ENCODE results near the gene CHMP1A. TPM values are rescaled to one million over a fixed set of nuclear protein-coding genes. Genes with fewer than 3 reads are reported as not detected.

Gene CHMP1A
- total RNA-seq, 1 experiment from 2014 or later, result 151 TPM

DNA sequence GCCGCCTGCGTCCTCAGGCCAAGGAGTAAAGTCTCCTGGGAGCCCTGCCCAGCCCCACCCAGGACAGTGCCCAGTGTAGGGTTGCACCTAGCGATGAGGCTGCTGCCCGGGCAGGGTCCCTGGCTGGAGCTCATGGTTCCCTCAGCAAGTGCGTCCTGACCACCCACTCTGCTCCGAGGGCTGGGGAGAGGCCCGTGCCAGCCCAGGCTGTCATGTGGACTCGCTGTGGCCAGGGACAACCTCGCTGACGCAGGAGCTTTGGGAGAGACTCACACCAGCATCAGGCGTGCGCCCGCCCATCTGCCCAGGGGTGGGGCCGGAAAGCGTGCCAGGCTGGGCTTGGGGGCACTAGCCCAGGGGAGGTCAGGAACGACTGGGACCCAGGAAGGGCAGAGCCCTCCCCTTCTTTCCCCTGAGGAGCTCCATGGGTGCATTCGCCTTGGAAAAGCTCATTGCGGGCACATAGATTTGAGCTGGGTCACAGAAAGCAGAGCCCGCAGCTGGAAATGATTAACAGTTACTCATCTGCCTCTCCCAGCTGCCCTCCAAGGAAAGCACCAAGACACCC, 24.4 kb downstream of the CHMP1A start:
- Histone ChIP-seq H3K27ac (no peak overlapping the region), H3K4me2 (peak overlapping the region; percentile 76), H3K4me3 (peak overlapping the region; percentile 13; the same call in 1 of the 2 replicates), H3K79me2 (ENCODE audit: low read depth) (no peaks in the 10 kb centered on the region), H3F3A (ENCODE audit: insufficient read depth, low read depth) (no peaks in the 10 kb centered on the region; the same call in 1 of the 2 replicates), H3K9me3 (ENCODE audit: insufficient read depth, low read depth) (no peaks in the 10 kb centered on the region), H3K36me3 (ENCODE audit: low read depth) (no peaks in the 10 kb centered on the region), H3K27me3 (ENCODE audit: insufficient read depth, low read depth) (peaks cover 7% of the 10 kb centered on the region; the same call in 1 of the 2 replicates), H2AFZ (no peak overlapping the region), H4K20me1 (ENCODE audit: insufficient read depth) (no peaks in the 10 kb centered on the region), H3K9me2 (ENCODE audit: insufficient read depth) (no peaks in the 10 kb centered on the region), H3K4me1 (replicated peaks; ENCODE audit: insufficient read depth) (peaks cover 12% of the 10 kb centered on the region; the same call in 1 of the 2 replicates)
- ChIA-PET POLR2A (ENCODE audit: unreplicated experiment) (interaction anchor here (0.6 to 0.7 kb wide), 4 partner anchors 33 to 69 kb away, joined by 3 to 4 read pairs (median 3); partner anchors contain the start of gene CDK10), CTCF (interaction anchor here (0.7 to 0.9 kb wide), 2 partner anchors 19 to 312 kb away, joined by 3 to 5 read pairs; no protein-coding TSS in a partner anchor)
- no TSS peak for BruUV-seq (replicated peaks)
- no peak for TF ChIP-seq EZH2 (IDR thresholded peaks at IDR 0.05; ENCODE audit: low read depth)
- TF ChIP-seq, protein P1, sequence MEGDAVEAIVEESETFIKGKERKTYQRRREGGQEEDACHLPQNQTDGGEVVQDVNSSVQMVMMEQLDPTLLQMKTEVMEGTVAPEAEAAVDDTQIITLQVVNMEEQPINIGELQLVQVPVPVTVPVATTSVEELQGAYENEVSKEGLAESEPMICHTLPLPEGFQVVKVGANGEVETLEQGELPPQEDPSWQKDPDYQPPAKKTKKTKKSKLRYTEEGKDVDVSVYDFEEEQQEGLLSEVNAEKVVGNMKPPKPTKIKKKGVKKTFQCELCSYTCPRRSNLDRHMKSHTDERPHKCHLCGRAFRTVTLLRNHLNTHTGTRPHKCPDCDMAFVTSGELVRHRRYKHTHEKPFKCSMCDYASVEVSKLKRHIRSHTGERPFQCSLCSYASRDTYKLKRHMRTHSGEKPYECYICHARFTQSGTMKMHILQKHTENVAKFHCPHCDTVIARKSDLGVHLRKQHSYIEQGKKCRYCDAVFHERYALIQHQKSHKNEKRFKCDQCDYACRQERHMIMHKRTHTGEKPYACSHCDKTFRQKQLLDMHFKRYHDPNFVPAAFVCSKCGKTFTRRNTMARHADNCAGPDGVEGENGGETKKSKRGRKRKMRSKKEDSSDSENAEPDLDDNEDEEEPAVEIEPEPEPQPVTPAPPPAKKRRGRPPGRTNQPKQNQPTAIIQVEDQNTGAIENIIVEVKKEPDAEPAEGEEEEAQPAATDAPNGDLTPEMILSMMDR (conservative IDR thresholded peaks at IDR 0.05), result no peak
- DNase-seq, result peak in 1 of 2 experiments; percentile 53
- intact Hi-C loops (cut with micrococcal nuclease; ENCODE audit: unreplicated experiment), result no loop called here

DNA sequence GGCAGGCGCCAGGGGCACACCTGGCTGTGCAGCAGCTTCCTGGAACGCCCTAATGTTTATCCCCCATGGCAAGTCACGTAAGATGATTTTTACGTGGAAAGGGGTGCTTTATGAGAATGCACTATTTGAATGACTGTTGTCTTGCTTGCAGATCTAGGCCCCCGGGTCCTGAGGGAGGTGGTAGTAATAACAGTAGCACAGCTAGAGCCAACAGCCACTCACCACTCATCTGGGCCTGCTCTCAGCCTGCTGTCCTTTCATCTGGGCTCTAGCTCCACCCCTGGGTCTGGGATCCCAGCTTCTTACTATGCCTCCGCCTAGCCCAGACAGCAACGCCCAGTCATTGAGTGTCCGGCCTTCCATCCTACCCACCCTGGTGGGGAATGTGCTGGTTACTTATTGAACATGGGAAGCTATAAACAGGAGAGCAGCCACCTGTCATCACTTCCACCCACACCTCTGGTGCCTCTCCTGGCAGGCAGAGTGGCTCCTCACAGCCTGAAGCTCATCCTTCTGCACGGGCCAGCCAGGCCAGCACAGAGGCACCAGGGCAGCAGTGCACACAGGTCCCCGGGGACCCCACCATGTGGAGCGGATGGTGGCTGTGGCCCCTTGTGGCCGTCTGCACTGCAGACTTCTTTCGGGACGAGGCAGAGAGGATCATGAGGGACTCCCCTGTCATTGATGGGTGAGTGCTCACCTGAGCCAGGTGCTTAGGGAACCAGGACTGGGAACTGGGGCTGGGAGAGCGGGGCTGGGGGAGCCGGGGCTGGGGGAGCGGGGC, 27.5 kb downstream of the CHMP1A start:
- TF ChIP-seq EZH2 (IDR thresholded peaks at IDR 0.05; ENCODE audit: low read depth), result no peak
- TF ChIP-seq, protein P1 (conservative IDR thresholded peaks at IDR 0.05), result no peak
- Histone ChIP-seq H3K4me1 (replicated peaks; ENCODE audit: insufficient read depth) (peaks cover 12% of the 10 kb centered on the region; the same call in 1 of the 2 replicates), H3K79me2 (ENCODE audit: low read depth) (no peaks in the 10 kb centered on the region), H3K9me2 (ENCODE audit: insufficient read depth) (no peaks in the 10 kb centered on the region), H3K4me2 (no peak overlapping the region), H3F3A (ENCODE audit: insufficient read depth, low read depth) (no peaks in the 10 kb centered on the region; the same call in 1 of the 2 replicates), H3K9me3 (ENCODE audit: insufficient read depth, low read depth) (no peaks in the 10 kb centered on the region), H3K27ac (no peak overlapping the region), H3K4me3 (no peak overlapping the region), H3K36me3 (ENCODE audit: low read depth) (no peaks in the 10 kb centered on the region), H2AFZ (no peak overlapping the region), H4K20me1 (ENCODE audit: insufficient read depth) (no peaks in the 10 kb centered on the region), H3K27me3 (ENCODE audit: insufficient read depth, low read depth) (peaks cover 11% of the 10 kb centered on the region; the same call in 1 of the 2 replicates)
- DNase-seq, result no peak
- no TSS peak for BruUV-seq (replicated peaks)
- ChIA-PET CTCF (interaction anchor here (0.6 kb wide), 1 partner anchor 18 kb away, joined by 10 read pairs; no protein-coding TSS in a partner anchor), POLR2A (ENCODE audit: unreplicated experiment) (interaction anchor here (0.5 kb wide), 1 partner anchor 21 kb away, joined by 3 read pairs; no protein-coding TSS in a partner anchor)
- intact Hi-C loops (cut with micrococcal nuclease; ENCODE audit: unreplicated experiment), result no loop called here

DNA sequence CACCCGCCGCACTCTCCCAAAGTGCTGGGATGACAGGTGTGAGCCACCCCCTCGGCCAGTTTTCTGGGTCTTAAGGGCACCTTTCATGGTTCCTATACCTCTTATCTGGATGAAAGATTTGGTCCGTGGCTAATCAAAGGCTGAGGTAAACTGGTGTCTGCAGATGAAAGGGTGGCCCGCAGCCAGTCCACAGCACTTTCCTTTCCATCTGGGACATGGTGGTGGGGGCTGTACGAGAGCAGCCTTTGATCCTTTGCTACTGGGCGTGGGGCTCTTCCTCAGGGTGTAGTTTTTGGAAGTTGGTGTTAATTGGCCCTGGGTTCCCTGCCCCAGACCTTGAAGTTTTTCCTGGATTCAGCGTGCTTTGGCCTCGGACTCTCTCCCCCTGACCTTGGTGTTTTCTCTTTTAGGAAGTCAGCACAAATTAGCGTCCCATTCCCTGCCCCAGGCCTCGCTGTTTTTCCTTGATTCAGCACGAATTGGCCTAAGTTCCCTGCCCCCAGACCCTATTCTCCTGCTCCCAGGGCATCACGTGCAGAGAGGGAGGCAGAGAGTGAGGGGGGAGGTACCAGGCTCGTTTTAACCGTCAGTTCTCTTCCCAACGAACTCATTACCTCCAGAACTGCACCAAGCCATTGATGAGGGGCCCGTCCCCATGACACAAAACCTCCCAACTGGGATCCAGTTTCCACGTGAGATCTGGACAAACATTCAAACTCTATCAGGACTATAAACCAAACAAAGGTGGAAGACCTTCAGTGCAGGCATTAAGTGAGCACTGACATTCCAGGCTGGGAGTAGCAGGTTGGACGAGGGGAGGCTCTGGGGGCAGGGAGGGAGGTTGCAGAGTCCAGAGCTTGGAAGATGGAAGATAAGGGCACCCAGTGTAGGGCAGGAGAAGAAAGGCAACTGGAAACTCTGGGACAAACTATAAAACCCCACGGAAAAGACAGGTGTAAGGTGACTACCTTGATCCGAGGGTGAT, 32.4 kb downstream of the CHMP1A start:
- H2AFZ ChIP-seq, result no peak overlapping the region
- H3K9me2 ChIP-seq (ENCODE audit: insufficient read depth), result no peaks in the 10 kb centered on the region
- no peak for TF ChIP-seq EZH2 (IDR thresholded peaks at IDR 0.05; ENCODE audit: low read depth)
- TF ChIP-seq, protein P1 (conservative IDR thresholded peaks at IDR 0.05), result no peak
- no peak overlapping the region for H3K4me2 ChIP-seq
- POLR2A ChIA-PET (ENCODE audit: unreplicated experiment), result no interaction called here
- no peak overlapping the region for H3K4me3 ChIP-seq
- H4K20me1 ChIP-seq (ENCODE audit: insufficient read depth), result no peaks in the 10 kb centered on the region
- H3K9me3 ChIP-seq (ENCODE audit: insufficient read depth, low read depth), result no peaks in the 10 kb centered on the region
- no peak for DNase-seq
- H3K79me2 ChIP-seq (ENCODE audit: low read depth), result no peaks in the 10 kb centered on the region
- CTCF ChIA-PET, result no interaction called here
- no peaks in the 10 kb centered on the region for H3K36me3 ChIP-seq (ENCODE audit: low read depth)
- 0 out of 2 replicates have a peak, but pooled peaks cover 6% of the 10 kb centered on the region for H3F3A ChIP-seq (ENCODE audit: insufficient read depth, low read depth)
- intact Hi-C loops (cut with micrococcal nuclease; ENCODE audit: unreplicated experiment), result no loop called here
- BruUV-seq (replicated peaks), result no TSS peak
- H3K4me1 ChIP-seq (replicated peaks; ENCODE audit: insufficient read depth), result no peaks in the 10 kb centered on the region
- peaks cover 39% of the 10 kb centered on the region for H3K27me3 ChIP-seq (ENCODE audit: insufficient read depth, low read depth)
- H3K27ac ChIP-seq, result no peak overlapping the region
